Vein endothelial cell (primary cell): ENCODE data around the gene DLGAP1. TPM values are rescaled to one million over a fixed set of nuclear protein-coding genes. Genes with fewer than 3 reads are reported as not detected.

Experiments
- small RNA-seq: library from RNA; depleted of rRNA; stranded (forward); fragments of <200 nt; gene quantifications from one replicate; pipeline ENCODE3, GENCODE V24; 2012
- total RNA-seq: library from RNA; depleted of rRNA; stranded (reverse); fragments of >200 nt; gene quantifications from 2 replicates; pipeline ENCODE4 v1.2.3, GENCODE V29; 2012

Gene DLGAP1
- total RNA-seq, result 0.10 and 7.5 TPM in 2 replicates

GRCh38 chr18:4455113-4455811 is at the start of gene DLGAP1:
Gene DLGAP1 (minus strand): TSS chr18:4455307.

GRCh38 chr18:3450012-3450798 is 1004.9 kb downstream of the DLGAP1 start, which contains the start of gene TGIF1:
Gene TGIF1 (plus strand): TSS chr18:3450172. CDS start chr18:3450490, 318 bp downstream.

Small RNA genes within 50 kb of the gene (small RNA-seq; reads per million reads assigned to genes)
- gene AP005208.1 (not detected), gene AP005403.1 (not detected), gene MIR6718 (not detected), gene RN7SL39P (not detected), gene RNU6-831P (not detected)
